ENCODE results near the gene CELF4.

DNA sequence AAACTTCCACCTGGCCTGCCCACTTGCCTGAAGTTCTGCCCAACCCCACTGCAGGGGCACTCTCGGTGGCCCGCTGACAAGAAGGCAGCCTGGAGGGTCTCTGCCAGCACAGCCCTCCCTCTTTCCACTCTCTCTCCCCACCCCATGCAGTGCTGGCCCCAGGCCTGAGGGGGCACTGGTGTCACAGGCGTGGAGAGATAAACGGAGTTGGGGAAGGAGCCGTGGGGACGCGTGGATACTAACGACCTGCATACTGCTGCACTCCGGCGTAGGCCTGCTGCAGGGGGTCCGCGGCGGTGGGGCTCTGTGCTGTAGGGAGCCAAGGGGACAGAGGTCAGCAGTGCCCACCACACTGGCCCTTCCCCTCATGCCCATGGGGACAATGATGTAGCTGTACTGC lies 299.3 kb downstream of the CELF4 start:
- no peak for TF ChIP-seq POLR2A (IDR thresholded peaks at IDR 0.05; ENCODE audit: low read depth, low read length)
- no peak for TF ChIP-seq POLR2AphosphoS5 (IDR thresholded peaks at IDR 0.05; ENCODE audit: low read depth, low read length)
- TF ChIP-seq SPI1 (IDR thresholded peaks at IDR 0.05; ENCODE audit: low read depth, low read length) = no peak
- TF ChIP-seq TAF1 (IDR thresholded peaks at IDR 0.05; ENCODE audit: low read depth, low read length) = no peak
- no peak for TF ChIP-seq POU2F2 (IDR thresholded peaks at IDR 0.05; ENCODE audit: low read depth, low read length)

All from GM12891 (cell line).